Left ventricle myocardium superior (tissue), 1 donor: Measurements from ENCODE around the gene TSPAN19. TPM values are rescaled to one million over a fixed set of nuclear protein-coding genes. Genes with fewer than 3 reads are reported as not detected.

Experiments used
- total RNA-seq: library from RNA; stranded (reverse); fragmentation: NEBNext Ultra II Directional; extraction: Animal tissue kit (Norgen Biotek cat#: 25700); gene quantifications from one replicate; pipeline ENCODE4 v1.2.1, GENCODE V29; 2021
- donor health status: DM: no; HTN: yes; CAD: no; lungs with severe emphysema.

Gene TSPAN19
- total RNA-seq, 1 donor from 2014 or later = not detected

Other genes starting within 250 kb of the TSPAN19 start
- gene SLC6A15, start 123.5 kb downstream of the TSPAN19 start, total RNA-seq = 0.32 TPM
- gene LRRIQ1, start 74 bp upstream of the TSPAN19 start, total RNA-seq = not detected
- not detected for gene ALX1, start 243.9 kb upstream of the TSPAN19 start, total RNA-seq